Measurements from ENCODE around the gene SENP7.

GRCh38 chr3:101303089-101303731 is 209.8 kb downstream of the SENP7 start:
- TF ChIP-seq, protein P1, sequence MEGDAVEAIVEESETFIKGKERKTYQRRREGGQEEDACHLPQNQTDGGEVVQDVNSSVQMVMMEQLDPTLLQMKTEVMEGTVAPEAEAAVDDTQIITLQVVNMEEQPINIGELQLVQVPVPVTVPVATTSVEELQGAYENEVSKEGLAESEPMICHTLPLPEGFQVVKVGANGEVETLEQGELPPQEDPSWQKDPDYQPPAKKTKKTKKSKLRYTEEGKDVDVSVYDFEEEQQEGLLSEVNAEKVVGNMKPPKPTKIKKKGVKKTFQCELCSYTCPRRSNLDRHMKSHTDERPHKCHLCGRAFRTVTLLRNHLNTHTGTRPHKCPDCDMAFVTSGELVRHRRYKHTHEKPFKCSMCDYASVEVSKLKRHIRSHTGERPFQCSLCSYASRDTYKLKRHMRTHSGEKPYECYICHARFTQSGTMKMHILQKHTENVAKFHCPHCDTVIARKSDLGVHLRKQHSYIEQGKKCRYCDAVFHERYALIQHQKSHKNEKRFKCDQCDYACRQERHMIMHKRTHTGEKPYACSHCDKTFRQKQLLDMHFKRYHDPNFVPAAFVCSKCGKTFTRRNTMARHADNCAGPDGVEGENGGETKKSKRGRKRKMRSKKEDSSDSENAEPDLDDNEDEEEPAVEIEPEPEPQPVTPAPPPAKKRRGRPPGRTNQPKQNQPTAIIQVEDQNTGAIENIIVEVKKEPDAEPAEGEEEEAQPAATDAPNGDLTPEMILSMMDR (IDR thresholded peaks at IDR 0.05), result no peak
- TF ChIP-seq TAF1 (IDR thresholded peaks at IDR 0.05; ENCODE audit: borderline replicate concordance, low read depth, low read length) (no peak), ELF1 (IDR thresholded peaks at IDR 0.05) (no peak), MEF2A (IDR thresholded peaks at IDR 0.05; ENCODE audit: borderline replicate concordance, low read depth) (no peak), RFX5 (IDR thresholded peaks at IDR 0.05; ENCODE audit: low read length) (no peak), GATA2 (CRISPR knock-in tag; IDR thresholded peaks at IDR 0.05) (no peak; the same call in 1 of the 2 replicates), SMC3 (IDR thresholded peaks at IDR 0.05; ENCODE audit: low read depth, low read length) (no peak), EP300 (IDR thresholded peaks at IDR 0.05; ENCODE audit: borderline replicate concordance in 1 of 2, low read depth in 1 of 2, low read length in 1 of 2) (no peak), POLR2AphosphoS5 (IDR thresholded peaks at IDR 0.05; ENCODE audit: low read depth, low read length) (no peak), GABPA (IDR thresholded peaks at IDR 0.05; ENCODE audit: low read depth) (no peak)
- TF ChIP-seq, protein P2, sequence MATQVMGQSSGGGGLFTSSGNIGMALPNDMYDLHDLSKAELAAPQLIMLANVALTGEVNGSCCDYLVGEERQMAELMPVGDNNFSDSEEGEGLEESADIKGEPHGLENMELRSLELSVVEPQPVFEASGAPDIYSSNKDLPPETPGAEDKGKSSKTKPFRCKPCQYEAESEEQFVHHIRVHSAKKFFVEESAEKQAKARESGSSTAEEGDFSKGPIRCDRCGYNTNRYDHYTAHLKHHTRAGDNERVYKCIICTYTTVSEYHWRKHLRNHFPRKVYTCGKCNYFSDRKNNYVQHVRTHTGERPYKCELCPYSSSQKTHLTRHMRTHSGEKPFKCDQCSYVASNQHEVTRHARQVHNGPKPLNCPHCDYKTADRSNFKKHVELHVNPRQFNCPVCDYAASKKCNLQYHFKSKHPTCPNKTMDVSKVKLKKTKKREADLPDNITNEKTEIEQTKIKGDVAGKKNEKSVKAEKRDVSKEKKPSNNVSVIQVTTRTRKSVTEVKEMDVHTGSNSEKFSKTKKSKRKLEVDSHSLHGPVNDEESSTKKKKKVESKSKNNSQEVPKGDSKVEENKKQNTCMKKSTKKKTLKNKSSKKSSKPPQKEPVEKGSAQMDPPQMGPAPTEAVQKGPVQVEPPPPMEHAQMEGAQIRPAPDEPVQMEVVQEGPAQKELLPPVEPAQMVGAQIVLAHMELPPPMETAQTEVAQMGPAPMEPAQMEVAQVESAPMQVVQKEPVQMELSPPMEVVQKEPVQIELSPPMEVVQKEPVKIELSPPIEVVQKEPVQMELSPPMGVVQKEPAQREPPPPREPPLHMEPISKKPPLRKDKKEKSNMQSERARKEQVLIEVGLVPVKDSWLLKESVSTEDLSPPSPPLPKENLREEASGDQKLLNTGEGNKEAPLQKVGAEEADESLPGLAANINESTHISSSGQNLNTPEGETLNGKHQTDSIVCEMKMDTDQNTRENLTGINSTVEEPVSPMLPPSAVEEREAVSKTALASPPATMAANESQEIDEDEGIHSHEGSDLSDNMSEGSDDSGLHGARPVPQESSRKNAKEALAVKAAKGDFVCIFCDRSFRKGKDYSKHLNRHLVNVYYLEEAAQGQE (IDR thresholded peaks at IDR 0.05; ENCODE audit: low read depth, low read length), result no peak
- TF ChIP-seq, protein P3, sequence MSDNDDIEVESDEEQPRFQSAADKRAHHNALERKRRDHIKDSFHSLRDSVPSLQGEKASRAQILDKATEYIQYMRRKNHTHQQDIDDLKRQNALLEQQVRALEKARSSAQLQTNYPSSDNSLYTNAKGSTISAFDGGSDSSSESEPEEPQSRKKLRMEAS (IDR thresholded peaks at IDR 0.05; ENCODE audit: low read depth), result no peak
- TF ChIP-seq, protein P4, sequence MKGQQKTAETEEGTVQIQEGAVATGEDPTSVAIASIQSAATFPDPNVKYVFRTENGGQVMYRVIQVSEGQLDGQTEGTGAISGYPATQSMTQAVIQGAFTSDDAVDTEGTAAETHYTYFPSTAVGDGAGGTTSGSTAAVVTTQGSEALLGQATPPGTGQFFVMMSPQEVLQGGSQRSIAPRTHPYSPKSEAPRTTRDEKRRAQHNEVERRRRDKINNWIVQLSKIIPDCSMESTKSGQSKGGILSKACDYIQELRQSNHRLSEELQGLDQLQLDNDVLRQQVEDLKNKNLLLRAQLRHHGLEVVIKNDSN (IDR thresholded peaks at IDR 0.05; ENCODE audit: borderline replicate concordance, low read depth), result no peak

All from SK-N-SH (cell line).